ENCODE data around the gene LONP2.

DNA sequence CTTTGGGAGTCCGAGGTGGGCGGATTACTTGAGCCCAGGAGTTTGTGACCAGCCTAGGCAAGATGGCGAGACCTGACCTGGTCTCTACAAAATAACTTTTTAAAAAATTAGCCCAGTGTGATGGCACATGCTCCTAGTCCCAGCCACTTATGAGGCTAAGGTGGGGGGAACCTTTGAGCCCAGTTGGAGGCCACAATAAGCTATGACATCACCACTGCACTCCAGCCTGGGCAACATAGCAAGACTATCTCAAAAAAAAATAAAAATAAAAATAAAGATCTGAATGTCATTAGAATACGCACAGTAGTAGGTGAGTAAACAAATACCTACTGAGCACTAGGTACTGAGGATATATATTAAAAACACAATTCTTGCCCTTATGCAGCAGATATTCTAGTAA, 138.0 kb downstream of the LONP2 start:
- TF ChIP-seq, protein P1, sequence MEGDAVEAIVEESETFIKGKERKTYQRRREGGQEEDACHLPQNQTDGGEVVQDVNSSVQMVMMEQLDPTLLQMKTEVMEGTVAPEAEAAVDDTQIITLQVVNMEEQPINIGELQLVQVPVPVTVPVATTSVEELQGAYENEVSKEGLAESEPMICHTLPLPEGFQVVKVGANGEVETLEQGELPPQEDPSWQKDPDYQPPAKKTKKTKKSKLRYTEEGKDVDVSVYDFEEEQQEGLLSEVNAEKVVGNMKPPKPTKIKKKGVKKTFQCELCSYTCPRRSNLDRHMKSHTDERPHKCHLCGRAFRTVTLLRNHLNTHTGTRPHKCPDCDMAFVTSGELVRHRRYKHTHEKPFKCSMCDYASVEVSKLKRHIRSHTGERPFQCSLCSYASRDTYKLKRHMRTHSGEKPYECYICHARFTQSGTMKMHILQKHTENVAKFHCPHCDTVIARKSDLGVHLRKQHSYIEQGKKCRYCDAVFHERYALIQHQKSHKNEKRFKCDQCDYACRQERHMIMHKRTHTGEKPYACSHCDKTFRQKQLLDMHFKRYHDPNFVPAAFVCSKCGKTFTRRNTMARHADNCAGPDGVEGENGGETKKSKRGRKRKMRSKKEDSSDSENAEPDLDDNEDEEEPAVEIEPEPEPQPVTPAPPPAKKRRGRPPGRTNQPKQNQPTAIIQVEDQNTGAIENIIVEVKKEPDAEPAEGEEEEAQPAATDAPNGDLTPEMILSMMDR (IDR thresholded peaks at IDR 0.05; ENCODE audit: low read length), result no peak
- TF ChIP-seq EZH2 (IDR thresholded peaks at IDR 0.05; ENCODE audit: borderline replicate concordance, low read length), result no peak
